T-helper 1 cell treated with Interleukin-12 subunit alpha and Interleukin-12 subunit beta and Interleukin-4 antibody, amounts not matched to agents 30 ng/mL and 1 ng/mL, for 36 hours (primary cell): ENCODE results near the gene CFP. TPM values are rescaled to one million over a fixed set of nuclear protein-coding genes. Genes with fewer than 3 reads are reported as not detected.

ENCODE experiments used
- intact Hi-C: fragments of 100-400 bp; cut with micrococcal nuclease; formaldehyde crosslinking; loops from one replicate; pipeline ENCODE4 v1.15.1; 2024
- total RNA-seq: library from RNA; stranded (reverse); gene quantifications from 2 replicates; pipeline ENCODE4 v1.2.3, GENCODE V29; 2022

The CFP gene
- total RNA-seq, 1 donor from 2014 or later = 26.9 TPM

DNA sequence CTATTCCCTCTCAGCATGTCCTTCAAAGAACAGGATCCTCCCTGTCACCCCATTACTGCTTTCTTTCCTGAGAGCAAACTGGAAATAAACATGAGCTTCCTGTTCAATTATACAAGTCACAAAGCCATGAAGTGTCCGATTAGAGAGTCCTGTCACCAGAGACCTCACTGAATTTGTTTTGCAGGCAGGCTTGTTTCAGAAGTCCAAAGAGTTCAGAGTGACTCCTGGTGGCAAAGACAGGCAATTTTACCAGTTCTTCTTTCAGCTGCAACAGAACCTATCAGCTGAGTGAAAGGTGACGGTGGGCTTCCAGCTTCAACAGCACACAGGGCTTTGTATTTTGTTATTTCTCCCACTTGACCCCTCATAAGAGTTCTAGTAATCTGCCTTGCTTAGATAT, 14.2 kb upstream of the CFP start:
- intact Hi-C loops = loop anchor here (1.0 kb wide), 1 partner anchor 82 kb away; no protein-coding TSS in a partner anchor

- intact Hi-C loops = no loop called here
Measured at GRCh38 chrX:47638816-47639215, 9.1 kb upstream of the CFP start.

GRCh38 chrX:47637546-47638195, 7.9 kb upstream of the CFP start:
- intact Hi-C loops = loop anchor here (1.0 kb wide), 1 partner anchor 13 kb away; the partner anchor contains the start of gene ELK1

GRCh38 chrX:47634871-47635575, 5.3 kb upstream of the CFP start:
- intact Hi-C loops = no loop called here

- intact Hi-C loops = no loop called here
Measured at GRCh38 chrX:47633689-47634590, 4.2 kb upstream of the CFP start.

DNA sequence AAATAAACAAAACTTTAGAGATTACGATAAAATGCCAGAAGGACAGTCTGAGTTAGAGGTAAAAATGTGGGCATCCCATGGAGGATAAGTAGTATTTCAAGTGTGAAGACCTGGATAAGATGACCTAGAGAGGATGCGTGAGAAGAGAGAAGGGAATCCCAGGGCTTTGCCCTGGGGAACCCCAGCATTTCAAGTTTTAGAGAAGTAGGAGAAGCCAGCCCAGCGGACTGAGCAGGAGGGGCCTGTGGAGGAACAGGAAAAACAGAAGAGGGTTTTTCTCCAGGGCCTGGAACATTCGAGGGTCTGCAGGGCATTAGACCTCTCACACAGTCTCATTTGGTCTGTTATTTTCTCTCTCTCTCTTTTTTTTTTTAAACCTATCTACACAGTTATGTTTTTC, 2.9 kb upstream of the CFP start:
- intact Hi-C loops = no loop called here

DNA sequence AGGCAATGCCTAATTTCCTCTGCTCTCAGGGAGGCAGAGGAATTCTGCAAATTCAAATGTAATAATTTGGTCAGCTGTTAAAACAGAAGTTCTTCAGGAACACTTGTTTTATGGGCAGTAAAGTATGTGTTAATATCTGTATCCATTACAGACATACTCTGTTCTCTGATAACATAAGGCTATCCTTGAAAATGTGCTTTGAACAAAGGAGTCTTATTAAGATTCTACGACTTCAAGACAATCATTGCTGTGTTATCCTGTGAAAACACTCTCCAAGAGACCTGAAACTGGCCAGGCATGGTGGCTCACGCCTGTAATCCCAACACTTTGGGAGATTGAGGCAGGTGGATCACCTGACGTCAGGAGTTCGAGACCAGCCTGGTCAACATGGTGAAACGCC, 1.9 kb upstream of the CFP start:
- intact Hi-C loops = no loop called here

- intact Hi-C loops = loop anchor here (1.0 kb wide), 1 partner anchor 67 kb away; no protein-coding TSS in a partner anchor
Measured at GRCh38 chrX:47628982-47629381, 748 bp downstream of the CFP start.

- intact Hi-C loops = no loop called here
Measured at GRCh38 chrX:47625365-47625764, 4.4 kb downstream of the CFP start.

DNA sequence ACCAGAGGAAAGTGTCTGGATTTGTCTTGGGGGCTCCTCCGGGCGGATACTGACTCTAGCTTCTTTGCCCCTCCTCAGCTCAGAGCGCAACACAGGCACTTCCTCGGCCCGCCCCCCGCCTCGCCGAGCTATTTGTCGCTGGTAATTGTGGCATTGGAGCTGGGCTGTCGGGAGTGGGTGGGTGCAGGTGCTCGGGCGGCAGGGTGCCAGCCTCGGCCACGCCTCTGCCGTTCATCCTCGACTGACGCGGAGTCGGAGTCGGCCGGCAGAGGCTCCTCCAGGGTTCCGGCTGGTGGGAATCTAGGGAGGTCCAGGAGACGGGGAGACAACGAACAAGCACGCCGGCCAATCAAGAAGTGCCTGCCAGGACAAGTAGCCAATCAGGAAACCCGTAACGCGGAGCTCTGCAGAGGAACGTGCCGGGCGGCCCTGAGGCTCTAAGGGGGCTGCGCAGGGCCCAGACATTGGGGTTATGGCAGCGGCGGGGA, 6.1 kb downstream of the CFP start:
- intact Hi-C loops = no loop called here

DNA sequence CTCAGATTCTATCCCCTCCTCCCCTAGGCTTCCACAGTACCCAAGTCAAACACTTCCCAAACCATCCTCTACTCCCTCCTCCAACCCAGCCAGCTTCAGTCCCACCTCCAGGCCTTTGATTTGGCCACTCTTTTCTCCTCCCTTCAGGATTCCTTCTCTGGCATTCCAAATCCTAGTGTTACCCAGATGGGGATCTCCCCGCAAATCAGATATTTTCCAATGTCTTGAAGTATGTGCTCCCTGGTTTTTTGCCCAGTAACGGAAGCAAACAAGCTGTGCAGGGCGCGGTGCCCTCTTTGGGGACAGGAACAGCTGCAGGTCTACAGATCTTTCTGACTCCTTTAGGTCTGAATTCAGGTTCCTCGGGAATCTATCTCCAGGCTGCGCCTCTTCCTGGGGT, 7.9 kb downstream of the CFP start:
- intact Hi-C loops = loop anchor here (2.0 kb wide), 1 partner anchor 29 kb away; the partner anchor contains the start of gene ELK1

DNA sequence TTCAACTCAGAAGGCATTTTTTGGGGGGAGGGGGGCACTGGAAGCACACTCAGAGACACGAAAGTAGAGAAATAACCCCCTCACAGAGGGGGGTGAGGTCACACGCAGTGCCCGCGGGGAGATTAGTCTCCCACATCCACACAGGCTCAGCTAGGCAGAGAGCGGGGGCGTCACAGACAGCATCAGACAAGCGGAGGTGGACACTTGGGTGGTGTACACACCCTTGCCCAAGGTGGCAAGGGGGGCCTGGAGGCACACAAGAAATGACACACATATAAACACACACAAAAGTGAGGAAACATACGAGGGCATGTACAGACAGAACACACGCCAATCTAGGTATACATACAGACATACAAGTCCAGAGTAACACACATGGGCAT, 9.4 kb downstream of the CFP start:
- intact Hi-C loops = loop anchor here (1.0 to 2.0 kb wide), 3 partner anchors 31 to 59 kb away; partner anchors contain the start of genes ARAF, ELK1 and UXT

DNA sequence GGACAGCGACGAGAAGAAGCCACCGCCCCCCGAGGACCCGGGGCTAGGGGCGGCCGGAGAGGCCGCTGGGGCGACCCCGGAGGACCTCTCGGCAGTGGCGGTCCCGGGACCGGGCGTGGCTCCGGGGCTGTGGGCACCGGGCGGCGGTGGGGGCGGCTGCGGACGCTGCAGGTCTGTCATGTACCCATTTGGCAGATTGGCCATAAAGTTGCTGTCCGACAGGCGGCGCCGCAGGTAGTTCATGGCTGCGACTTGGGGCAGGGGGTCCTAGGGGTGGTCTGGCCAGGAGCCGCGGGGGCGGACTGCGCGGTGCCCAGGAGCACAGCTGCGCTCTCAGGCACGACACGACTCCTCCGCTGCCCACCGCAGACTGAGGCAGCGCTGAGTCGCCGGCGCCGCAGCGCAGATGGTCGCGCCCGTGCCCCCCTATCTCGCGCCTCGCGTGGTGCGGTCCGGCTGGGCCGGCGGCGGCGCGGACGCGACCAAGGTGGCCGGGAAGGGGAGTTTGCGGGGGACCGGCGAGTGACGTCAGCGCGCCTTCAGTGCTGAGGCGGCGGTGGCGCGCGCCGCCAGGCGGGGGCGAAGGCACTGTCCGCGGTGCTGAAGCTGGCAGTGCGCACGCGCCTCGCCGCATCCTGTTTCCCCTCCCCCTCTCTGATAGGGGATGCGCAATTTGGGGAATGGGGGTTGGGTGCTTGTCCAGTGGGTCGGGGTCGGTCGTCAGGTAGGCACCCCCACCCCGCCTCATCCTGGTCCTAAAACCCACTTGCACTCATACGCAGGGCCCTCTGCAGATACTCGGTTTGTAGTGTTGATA, 10.0 kb downstream of the CFP start, which contains the start of gene SYN1:
Gene SYN1, minus strand, starts transcription at position 372 of the 817 bp plus-strand sequence. Its CDS starts 129 bp downstream, at position 243.
- intact Hi-C loops = loop anchor here (1.0 to 2.0 kb wide), 4 partner anchors 31 to 58 kb away; partner anchors contain the start of genes ARAF, ELK1, TIMP1 and UXT

DNA sequence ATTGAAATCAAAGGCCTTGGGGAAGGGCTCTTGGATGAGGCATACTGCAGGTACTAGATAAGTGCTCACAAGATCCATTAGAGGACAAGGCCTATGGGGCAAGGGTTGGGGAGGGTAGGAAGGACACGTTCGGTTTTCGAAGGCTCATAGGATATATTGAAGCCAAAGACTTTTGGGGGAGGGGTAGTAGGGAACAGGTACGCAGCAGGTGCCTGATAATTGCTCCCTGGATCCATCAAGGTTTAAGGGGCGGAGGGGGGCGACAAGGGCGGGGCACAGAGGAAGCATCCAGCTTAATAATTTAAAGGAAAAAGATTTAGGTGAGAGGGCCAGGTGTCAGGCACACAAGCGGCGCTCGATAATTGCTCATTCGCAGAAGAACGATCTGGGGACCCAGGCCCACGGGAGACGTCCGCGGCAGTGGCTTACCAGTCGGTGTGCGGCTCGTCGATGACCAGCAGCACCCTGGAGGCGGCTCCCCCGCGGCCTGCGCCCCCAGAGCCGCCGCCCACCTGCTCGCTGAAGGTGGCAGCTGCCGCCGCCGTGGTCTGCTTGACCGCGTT, 10.7 kb downstream of the CFP start:
- intact Hi-C loops = loop anchor here (1.0 kb wide), 1 partner anchor 37 kb away; the partner anchor contains the start of gene TIMP1

GRCh38 chrX:47614618-47615017, 15.1 kb downstream of the CFP start:
- intact Hi-C loops = no loop called here

DNA sequence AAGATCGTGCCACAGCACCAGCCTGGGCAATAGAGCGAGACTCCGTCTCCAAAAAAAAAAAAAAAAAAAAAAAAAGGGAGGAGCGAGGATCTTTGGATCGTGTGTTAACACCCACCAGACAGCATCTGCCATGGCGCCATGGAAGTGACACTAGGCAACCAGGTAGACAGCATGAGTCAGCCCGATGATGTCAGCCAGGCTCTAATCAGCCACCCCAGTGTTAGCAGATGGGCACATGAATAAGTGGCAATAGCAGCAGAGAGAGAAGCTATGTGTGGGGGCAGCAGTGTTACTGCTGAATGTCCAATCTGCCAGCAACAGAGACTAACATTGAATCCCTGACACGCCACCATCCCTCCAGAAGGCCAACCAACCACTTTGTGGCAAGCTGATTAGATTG, 16.6 kb downstream of the CFP start:
- intact Hi-C loops = no loop called here

DNA sequence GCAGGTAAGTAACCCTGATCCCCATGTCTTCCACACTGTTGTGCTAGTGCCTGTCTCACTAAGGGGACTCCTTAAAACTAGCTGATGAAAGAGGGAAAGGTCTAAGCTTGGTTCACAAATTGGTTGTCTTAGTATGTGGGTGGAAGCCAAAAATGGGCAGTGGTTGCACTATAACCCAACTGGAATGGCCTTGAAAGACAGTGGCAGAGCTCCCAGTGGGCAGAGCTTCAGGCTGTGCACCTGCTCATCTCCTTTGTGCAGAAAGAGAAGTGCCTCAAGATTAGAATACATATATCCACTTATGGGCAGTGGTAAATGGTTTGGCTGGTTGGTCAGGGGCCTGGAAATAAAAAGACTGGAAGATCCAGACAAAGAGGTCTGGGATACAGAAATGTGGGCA, 17.3 kb downstream of the CFP start:
- intact Hi-C loops = no loop called here

GRCh38 chrX:47611926-47612325, 17.8 kb downstream of the CFP start:
- intact Hi-C loops = no loop called here

- intact Hi-C loops = no loop called here
Measured at GRCh38 chrX:47611489-47611888, 18.2 kb downstream of the CFP start.

GRCh38 chrX:47610511-47610910, 19.2 kb downstream of the CFP start:
- intact Hi-C loops = no loop called here
